Activated CD8-positive, alpha-beta memory T cell treated with anti-CD3 and anti-CD28 coated beads for 36 hours (primary cell): Measurements from ENCODE around the gene SIRT7. TPM values are rescaled to one million over a fixed set of nuclear protein-coding genes. Genes with fewer than 3 reads are reported as not detected.
"Not testable (repeated sequence)": the region's sequence is repeated elsewhere in the genome, so short reads cannot be mapped to it uniquely, and the experiment has no call there.

Experiments
- CTCF ChIA-PET: fragments of 350-600 bp; sonication (Branson Sonifier 250); formaldehyde crosslinking; loops from one replicate; lab custom pipeline; 2021; ENCODE audit warnings: antibody characterized with exemption; lab: Charles Lee
- POLR2A ChIA-PET: fragments of 350-600 bp; sonication (Branson Sonifier 250); formaldehyde crosslinking; loops from one replicate; lab custom pipeline; 2021; ENCODE audit warnings: antibody characterized with exemption; lab: Charles Lee
- total RNA-seq, 2 experiments: library from RNA; stranded (reverse); gene quantifications; one replicate each; pipeline ENCODE4 v1.2.3, GENCODE V29; 2021

The SIRT7 gene
- total RNA-seq, 2 experiments from 2014 or later, result 37.1 to 39.7 TPM

DNA sequence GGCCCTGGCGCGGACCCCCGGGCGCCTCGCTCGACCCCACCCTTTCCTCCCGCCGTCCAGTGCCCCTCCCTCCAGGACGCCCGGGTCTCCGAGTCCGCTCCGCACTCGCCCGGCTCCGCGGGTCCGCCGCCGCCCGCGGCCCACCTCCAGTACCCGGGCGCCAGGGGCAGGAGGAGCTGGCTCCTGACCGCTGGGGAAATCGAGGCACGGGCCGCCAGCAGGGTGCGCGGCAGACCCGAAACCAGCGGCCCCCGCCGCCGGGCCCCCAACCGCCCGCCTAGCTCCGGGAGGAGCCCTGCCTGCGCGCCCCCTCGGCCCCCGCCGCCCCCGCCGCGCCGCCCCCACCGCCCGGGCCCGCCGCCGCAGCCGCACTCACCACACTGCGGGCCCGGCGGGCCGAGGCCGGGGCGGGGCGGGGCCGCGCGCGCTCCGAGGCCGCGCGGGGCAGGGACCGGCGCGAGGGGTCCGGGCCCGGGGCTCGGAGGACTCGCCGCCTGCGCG lies 9.2 kb upstream of the SIRT7 start:
- POLR2A ChIA-PET, result interaction anchor here (0.6 to 1.4 kb wide), 7 partner anchors 11 to 216 kb away, joined by 3 to 11 read pairs (median 4); partner anchors contain the start of gene MCRIP1
- CTCF ChIA-PET, result interaction anchor here (0.6 to 2.2 kb wide), 5 partner anchors 10 to 420 kb away, joined by 3 to 9 read pairs (median 3); partner anchors contain the start of gene DCXR

DNA sequence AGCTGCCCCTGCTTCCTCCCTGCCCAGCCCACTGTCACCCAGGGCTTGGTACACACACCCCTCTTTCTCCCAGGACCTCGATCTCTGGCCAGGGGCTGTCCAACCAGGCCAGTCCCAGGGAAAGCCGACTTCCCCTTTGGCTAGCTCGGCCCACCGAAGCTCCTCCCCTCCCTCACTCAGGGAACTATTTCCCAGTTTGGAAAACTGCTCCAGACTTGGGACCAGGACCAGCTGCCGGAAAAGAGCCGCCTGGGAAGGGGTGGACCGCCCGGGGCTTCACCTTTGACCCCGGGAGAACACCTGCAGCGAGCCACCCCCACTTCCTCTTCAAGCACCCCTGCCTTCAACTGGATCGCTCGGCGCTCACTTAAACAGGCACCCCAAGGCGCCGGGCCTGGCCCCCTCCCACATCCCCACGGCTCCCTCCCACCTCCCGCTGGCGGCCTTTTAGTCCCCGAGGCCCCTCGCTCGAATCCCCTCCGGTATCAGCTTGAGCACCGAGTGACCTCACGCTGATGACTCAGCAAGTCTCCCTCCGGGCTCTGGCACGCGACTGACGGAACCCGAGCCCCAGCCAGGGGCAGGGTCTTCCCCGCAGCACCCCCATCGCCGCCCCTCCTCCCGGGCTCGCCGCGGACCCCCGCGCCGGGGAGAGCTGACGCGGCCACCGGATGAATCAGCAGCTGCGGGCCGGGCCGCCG lies 8.6 kb upstream of the SIRT7 start:
- POLR2A ChIA-PET, result interaction anchor here (0.7 to 1.4 kb wide), 9 partner anchors 10 to 391 kb away, joined by 3 to 6 read pairs (median 3); partner anchors contain the start of genes CD7 and MCRIP1
- CTCF ChIA-PET, result interaction anchor here (1.0 to 1.3 kb wide), 2 partner anchors 57 to 104 kb away, joined by 3 read pairs; no protein-coding TSS in a partner anchor

DNA sequence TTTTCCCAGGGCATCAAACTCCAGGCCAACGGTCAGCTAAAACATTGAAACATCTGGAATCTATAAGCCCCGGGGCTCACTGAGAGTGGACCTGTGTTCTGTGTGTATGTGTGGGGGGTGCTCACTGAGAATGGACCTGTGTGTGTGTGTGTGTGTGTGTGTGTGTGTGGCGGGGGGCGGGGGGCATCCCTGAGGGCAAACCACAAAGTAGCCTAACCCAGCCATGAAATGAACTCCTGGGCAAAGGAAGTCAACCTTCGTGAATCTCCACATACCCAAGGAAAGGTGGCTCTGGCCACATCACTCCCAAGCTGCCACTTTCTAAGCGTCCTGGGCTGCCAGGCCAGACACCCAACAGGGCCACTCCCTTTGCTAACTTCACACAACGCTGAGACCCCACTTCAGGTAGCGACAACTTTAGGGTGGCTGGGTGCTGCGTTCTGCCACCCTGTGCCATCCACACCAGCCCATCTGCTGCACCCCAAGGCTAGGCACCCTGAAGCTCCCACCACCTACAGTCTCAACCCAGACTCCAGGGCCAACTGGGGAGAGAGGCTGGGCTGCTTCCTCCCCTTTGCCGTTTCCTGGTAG lies 8.0 kb upstream of the SIRT7 start:
- CTCF ChIA-PET, result interaction anchor here (1.0 to 1.5 kb wide), 2 partner anchors 9 to 56 kb away, joined by 3 to 4 read pairs; no protein-coding TSS in a partner anchor
- POLR2A ChIA-PET, result interaction anchor here (0.7 to 1.4 kb wide), 8 partner anchors 9 to 392 kb away, joined by 3 to 6 read pairs (median 4); partner anchors contain the start of genes CD7 and MCRIP1

DNA sequence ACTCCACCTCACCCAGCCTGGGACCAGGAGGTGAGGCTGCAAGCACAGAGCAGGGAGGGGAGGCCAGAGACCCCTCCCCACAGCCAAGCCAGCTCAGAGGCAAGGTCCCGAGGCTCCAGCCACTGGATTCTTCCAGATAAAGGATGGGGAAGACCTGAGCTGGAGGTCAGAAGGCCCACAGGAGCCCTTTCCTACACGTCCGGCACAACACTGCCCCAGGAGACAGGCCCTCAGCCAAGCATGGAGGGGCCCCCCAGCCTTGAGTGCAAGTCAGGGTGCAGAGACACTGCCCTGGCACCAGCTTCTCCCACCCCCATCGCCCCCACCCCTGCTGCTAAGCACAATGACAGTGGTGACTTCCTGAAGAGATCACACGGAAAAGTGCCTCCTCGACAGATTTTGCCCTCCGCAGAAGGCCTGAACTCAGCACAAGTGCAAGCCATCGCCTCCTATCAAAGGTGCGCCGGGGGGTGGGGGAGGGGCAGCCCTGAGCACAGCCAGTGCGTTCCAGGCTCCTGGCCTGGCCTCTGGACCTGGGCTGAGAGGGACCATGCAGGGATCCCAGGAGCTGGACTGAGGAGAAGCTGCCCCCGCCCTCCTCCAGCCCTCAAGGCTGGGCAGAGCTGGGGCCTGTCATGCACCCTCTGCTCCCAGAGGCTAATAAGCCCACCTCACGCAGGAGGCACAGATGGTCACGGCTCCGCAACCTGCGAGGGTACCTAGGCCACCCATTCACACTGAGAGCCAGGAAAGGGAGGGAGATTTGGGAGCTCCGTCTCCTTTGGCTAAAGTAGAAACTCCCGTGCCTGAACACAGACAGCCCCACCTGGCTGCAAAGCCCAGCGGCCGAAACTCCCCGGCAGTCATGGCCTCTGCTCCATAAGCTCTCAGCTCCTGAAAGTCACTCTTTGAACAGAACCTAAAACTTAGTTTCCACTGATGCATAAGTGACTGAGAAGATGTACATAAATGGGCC lies 6.9 kb upstream of the SIRT7 start:
- ChIA-PET CTCF (interaction anchor here (0.7 to 1.5 kb wide), 2 partner anchors 8 to 276 kb away, joined by 3 to 4 read pairs; no protein-coding TSS in a partner anchor), POLR2A (interaction anchor here (0.7 to 1.0 kb wide), 2 partner anchors 55 to 91 kb away, joined by 3 to 4 read pairs; no protein-coding TSS in a partner anchor)

DNA sequence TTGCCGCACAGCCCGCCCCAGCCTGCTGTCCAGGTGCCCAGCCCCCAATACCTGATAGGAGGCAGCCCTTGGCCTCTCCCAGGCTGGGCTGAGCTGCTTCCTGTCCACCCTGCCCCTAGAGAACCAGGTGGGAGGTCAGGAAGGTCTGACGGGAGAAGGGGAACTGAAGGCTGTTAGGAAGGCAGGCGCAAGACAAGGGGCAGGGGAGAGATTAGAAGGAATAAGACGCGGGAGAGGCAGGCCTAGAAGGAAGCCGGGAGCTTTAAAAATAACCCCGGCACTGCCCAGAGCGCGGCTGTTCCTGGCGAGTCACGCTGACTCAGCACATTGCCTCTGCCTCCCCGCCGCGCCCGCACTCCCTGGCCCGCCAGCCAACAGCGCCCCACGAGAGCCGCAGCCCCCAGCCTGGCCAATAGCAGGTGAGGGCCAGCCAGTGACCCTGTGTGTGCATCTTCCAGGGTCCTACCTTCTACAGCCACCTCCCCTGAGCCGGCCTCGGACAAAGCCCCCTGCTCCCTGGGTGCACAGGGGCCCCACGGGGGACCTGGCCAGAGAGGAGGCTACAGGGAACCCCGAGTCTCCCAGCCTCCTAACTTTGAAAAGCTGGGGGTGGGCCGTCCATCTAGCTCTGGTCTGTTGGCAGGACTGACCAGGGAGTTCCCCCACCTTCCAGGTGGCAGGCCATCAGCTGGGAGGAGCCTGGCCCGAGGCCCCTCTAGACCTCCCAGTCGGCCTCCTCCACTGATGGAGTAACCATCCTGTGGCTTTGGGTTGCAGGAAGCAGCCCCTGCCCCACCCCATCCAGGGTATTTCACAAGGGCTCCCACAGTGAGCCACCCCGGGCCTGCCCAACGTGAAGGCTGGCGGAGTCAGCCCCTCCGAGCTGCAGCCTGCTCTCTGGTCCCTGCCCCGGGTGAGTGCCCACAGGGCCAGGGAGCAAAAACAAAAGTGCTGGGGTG lies 5.6 kb upstream of the SIRT7 start:
- POLR2A ChIA-PET, result no interaction called here
- CTCF ChIA-PET, result interaction anchor here (0.5 kb wide), 1 partner anchor 20 kb away, joined by 4 read pairs; no protein-coding TSS in a partner anchor

DNA sequence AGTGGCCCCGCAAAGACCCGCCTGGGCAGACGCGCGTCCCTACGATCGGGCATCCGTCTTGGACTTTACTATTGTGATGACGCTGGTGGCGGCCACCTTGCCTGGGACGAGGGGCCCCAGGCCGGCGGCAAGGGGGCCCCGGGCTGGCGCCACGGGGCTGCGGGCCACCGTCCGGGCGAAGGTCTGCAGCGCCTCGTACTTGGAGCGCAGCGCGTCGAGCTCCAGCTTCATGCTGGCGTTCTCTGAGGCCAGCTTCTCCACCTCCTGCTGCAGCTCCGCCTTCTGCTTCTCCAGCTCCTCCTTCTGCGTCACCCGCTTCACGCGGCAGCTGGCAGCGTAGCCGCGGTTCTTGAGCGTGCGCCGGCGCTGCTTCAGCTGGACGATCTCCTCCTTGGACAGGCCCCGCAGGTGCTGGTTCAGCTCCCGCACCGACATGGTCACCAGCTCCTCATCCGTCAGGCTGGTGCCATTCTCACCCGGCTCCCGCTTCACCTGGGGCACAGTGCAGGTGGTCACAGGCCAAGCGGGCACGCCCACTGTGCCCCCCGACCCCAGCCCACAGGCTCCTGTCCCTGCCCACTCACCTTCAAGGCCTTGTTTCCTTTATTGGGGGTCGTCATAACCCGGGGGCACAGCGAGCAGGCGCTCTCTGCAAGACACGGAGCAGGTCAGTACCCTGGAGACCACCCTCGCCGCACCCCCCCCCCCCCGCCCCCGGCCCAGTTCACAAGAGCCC lies 4.8 kb upstream of the SIRT7 start:
- ChIA-PET POLR2A (no interaction called here), CTCF (no interaction called here)

DNA sequence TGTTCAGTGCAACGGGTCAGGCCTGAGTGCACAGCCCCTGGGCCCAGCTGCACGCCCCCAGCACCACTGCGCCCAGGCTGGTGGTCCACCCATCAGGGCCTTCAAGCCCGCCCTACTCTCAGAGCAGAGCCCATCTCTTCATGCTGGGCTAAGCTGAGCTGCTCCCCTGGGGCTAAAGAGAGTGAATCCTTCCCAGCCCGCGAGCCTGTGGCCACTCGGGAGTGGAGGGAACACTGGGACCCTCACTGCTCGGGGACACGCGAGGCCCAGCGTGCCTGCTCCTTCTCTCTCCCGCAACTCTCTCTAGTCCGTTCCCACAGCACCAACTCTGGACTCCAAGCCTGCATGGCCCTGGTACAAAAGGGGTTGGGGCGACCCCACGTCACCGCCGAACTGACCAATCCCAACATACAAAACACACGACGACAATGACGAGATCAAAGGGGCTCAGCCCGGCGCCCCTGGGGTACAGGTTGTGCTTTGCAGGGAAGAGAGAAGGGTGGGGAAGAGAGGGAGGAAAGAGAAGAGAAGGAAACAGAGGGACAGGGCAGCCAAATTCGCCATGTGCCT lies 4.1 kb upstream of the SIRT7 start:
- CTCF ChIA-PET, result interaction anchor here (0.8 kb wide), 1 partner anchor 13 kb away, joined by 3 read pairs; no protein-coding TSS in a partner anchor
- POLR2A ChIA-PET, result no interaction called here

DNA sequence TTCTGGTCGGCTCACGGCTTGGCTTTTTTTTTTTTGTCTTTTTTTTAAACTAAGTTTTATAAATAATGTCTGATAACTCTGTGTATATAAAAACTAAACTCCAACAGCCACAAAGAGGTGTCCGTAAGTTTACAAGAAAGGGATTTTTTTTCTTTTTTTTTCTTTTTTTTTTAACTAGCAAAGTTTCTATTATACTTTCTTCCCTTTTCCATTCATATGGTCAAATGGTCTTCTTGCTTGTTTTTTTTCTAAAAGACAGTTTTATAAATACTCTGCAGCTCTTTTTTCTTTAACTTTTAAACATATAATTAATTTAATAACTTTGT lies 3.5 kb upstream of the SIRT7 start:
- CTCF ChIA-PET, result interaction anchor here (0.8 kb wide), 1 partner anchor 12 kb away, joined by 3 read pairs; no protein-coding TSS in a partner anchor
- POLR2A ChIA-PET, result interaction anchor here (0.6 kb wide), 1 partner anchor 681 kb away, joined by 3 read pairs; no protein-coding TSS in a partner anchor

DNA sequence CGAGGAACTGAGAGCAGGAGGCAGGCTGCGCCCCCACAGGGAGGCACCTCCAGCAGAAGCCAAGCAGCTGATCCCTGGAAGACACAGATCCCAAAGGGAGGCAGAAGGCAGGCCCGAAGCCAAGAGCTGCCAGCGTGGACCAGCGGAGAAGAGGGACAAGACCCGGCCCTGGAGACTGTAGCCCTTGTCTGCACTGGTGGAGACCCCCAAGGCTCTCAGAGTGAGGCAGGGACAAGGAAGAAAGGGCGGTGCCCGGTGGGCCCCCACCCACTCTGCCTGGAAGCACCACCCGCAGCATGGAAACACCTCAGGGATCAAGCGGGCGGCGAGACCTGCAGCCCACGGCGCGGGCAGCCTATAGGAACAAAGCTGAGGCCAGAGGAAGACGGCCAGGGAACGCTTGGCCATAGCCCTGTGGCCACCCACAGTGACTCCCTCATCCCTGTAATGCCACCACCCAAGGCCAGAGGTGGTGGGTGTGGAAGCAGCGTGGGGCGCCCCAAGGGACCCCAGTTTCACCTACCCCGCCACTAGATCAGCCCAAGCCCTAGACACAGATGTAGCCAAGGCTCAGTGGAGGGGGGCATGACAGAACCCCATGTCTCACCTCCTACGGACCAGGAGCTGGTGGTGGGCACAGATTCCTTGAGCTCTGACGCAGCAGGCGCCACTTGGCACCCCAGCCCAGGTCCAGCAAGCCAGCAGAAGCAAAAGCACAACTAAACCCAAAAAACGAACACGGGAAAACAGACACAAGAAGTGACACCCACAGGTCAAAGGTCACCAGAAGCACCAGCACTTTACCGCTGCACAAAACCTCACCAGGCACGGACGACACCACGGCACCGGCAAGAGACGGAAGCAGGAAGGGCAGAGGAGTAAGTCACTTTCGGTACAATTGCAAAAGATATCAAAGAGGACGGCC lies 2.9 kb upstream of the SIRT7 start:
- POLR2A ChIA-PET, result interaction anchor here (0.6 kb wide), 1 partner anchor 682 kb away, joined by 3 read pairs; no protein-coding TSS in a partner anchor

DNA sequence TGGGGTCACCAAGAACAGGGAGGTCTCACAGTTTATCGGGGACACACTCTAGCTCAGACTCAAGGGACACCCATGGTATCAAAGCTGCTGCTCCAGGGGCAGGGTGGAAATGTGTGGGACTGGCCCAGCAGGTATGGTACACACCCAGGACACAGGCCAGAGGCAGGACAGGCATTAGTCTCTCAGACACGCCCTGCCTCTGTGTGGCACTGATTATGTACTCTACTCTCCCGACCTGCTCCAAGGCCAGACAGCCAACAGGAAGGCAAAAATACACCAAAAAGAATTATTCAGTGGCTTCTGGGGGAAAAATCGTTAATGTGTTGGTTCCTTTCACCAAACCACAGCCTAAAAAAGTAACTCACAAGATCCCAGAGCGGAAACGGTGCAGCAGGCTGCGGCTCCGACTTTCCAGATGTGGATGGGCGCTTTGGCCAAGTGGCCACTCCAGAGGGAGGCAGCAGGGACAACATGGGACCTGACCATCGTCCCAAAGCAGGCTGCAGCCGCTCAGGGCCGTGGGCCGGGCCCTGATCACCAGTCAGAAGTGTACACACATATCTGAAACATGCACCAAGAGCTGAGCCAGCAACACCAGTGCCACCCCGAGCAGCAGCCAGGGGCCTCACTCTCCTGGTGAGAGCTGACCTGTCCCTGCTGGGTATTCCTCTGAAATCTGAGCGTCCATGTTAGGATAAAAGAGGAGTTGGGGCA lies 1.0 kb upstream of the SIRT7 start:
- CTCF ChIA-PET, result no interaction called here
- POLR2A ChIA-PET, result no interaction called here

More for the DNA sequence above, 2.9 kb upstream of the SIRT7 start:
- CTCF ChIA-PET, result no interaction called here

DNA sequence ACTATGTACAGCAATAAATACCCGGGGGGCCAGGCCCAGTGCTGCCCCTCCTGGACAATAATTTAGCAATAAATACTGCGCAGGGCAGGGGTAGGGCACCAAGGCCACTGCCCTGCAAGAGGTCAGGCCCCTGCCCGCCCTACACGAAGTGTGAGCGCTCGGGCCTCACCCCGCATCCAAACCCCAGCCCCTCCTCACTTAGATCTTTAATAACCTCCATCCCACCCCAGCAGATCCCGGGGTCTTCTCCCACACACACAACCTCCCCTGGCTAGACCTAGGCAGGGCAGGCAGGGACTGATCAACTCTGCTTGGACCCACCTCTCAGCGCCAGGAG lies 325 bp upstream of the SIRT7 start:
- POLR2A ChIA-PET, CTCF ChIA-PET: not testable (repeated sequence)

DNA sequence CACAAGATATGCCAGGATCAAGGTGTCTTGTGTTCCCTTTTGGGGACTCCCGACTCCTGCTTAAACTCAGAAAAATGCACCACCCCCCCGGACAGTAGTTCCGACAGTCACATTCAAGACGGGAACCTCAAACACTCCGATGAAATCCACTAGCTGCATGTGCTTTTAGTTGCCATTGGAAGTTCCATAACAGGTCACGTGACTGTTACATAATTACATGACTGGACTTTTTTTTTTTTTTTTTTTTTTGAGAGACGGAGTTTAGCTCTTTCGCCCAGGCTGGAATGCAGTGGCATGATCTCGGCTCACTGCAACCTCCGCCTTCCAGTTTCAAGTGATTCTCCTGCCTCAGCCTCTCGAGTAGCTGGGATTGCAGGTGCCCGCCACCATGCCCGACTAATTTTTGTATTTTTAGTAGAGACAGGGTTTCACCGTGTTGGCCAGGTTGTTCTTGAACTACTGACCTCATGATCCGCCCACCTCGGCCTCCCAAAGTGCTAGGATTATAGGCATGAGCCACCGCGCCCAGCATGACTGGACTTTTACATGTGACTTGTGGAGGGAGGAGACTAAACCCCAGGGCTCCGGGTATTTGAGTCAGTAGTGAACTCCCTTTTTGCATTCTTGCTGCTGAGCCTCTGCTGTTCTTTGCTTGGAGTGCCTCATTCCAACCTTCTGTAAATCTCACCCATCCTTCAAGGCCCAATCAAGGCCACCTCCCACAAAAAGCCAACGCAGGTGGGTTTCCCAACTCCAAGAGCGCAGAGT lies 1.6 kb downstream of the SIRT7 start:
- POLR2A ChIA-PET, result interaction anchor here (0.6 to 1.4 kb wide), 3 partner anchors 10 to 252 kb away, joined by 4 to 7 read pairs (median 5); no protein-coding TSS in a partner anchor
- CTCF ChIA-PET, result interaction anchor here (1.2 to 1.3 kb wide), 2 partner anchors 9 to 44 kb away, joined by 4 read pairs; no protein-coding TSS in a partner anchor

DNA sequence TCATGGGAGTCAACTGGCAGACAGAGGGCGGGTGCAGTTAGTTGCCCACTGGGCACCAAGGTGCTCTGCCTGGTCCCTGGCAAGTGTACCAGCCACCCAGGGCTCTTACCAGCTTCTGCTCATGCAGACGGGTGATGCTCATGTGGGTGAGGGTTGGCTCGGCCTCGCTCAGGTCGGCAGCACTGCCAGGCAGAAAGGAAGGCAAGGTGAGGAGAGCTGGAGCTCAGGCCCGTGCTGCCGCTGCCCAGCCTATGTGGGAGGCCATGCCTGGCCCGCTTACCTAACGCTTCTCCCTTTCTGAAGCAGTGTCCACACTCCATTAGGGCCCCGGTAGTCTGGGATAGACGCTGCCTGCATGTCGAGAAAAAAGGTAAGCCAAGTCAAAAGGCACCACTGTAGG lies 2.6 kb downstream of the SIRT7 start:
- POLR2A ChIA-PET, result no interaction called here
- CTCF ChIA-PET, result no interaction called here
